IMR-90 (cell line): Measurements from ENCODE around the gene AP2A1. TPM values are rescaled to one million over a fixed set of nuclear protein-coding genes. Genes with fewer than 3 reads are reported as not detected.

Experiments used
- ATAC-seq: fragments of 200-7000 bp; cut with Tn5 transposase; 2 replicates; pipeline ENCODE4 v1.9.1; 2020; ENCODE audit warnings: low read depth, mild to moderate bottlenecking, moderate library complexity
- BruUV-seq: library from RNA; stranded (reverse); fragments of 400-500 nt; replicated peaks from 2 replicates; lab custom pipeline; 2021; lab: Mats Ljungman, UMichigan
- CTCF ChIA-PET: fragments of 300-600 bp; formaldehyde crosslinking; extraction: SDS; loops from one replicate; lab custom pipeline; 2021; ENCODE audit warnings: antibody characterized with exemption; lab: Yijun Ruan, JAX
- POLR2A ChIA-PET: fragments of 300-600 bp; sonication (Branson Sonifier 250); formaldehyde crosslinking; loops from one replicate; lab custom pipeline; 2022; ENCODE audit warnings: antibody characterized with exemption; ENCODE audit not compliant: unreplicated experiment; lab: Charles Lee
- DNase-seq: peaks from one replicate; pipeline ENCODE4 v3.0.0; 2013
- H2AFZ ChIP-seq: replicated peaks from 2 replicates; pipeline ENCODE3; 2013; ENCODE audit warnings: low read length, mild to moderate bottlenecking; ENCODE audit not compliant: poor library complexity
- H2AK5ac ChIP-seq: 2 replicates; pipeline ENCODE4 v1.6.1; 2013; ENCODE audit warnings: low read depth, low read length, inconsistent platforms
- H2AK9ac ChIP-seq: replicated peaks from 2 replicates; pipeline ENCODE3; 2013; ENCODE audit warnings: mild to moderate bottlenecking, low read depth, low read length, moderate library complexity; ENCODE audit not compliant: poor library complexity
- H2BK120ac ChIP-seq: 2 replicates; pipeline ENCODE4 v1.6.1; 2013; ENCODE audit warnings: low read depth, low read length, inconsistent platforms
- H2BK15ac ChIP-seq: 3 replicates; pipeline ENCODE4 v1.6.1; 2013; ENCODE audit warnings: low read depth, low read length, inconsistent platforms
- H2BK20ac ChIP-seq: 2 replicates; pipeline ENCODE4 v1.6.1; 2013; ENCODE audit warnings: low read depth, mild to moderate bottlenecking, inconsistent platforms, low read length, moderate library complexity
- H2BK5ac ChIP-seq: 2 replicates; pipeline ENCODE4 v1.6.1; 2013; ENCODE audit warnings: mild to moderate bottlenecking, low read depth, low read length, inconsistent platforms; ENCODE audit not compliant: poor library complexity, severe bottlenecking
- H3K14ac ChIP-seq: replicated peaks from 2 replicates; pipeline ENCODE4 v1.6.1; 2013; ENCODE audit warnings: low read depth, low read length, inconsistent platforms
- H3K18ac ChIP-seq: 2 replicates; pipeline ENCODE4 v1.6.1; 2013; ENCODE audit warnings: low read depth, low read length, control low read depth
- H3K23ac ChIP-seq: 2 replicates; pipeline ENCODE4 v1.6.1; 2013; ENCODE audit warnings: low read depth, low read length, inconsistent platforms
- H3K27ac ChIP-seq: 2 replicates; pipeline ENCODE4 v1.5.1; 2013; ENCODE audit warnings: mild to moderate bottlenecking, control low read depth, low read length; ENCODE audit not compliant: insufficient read depth
- H3K27me3 ChIP-seq: 2 replicates; pipeline ENCODE4 v1.6.1; 2013; ENCODE audit warnings: low read length; ENCODE audit not compliant: control insufficient read depth, insufficient read depth
- H3K36me3 ChIP-seq: 2 replicates; pipeline ENCODE4 v1.6.1; 2013; ENCODE audit warnings: low read length, mixed read lengths; ENCODE audit not compliant: control insufficient read depth, insufficient read depth
- H3K4ac ChIP-seq: 2 replicates; pipeline ENCODE4 v1.6.1; 2013; ENCODE audit warnings: low read depth, low read length, inconsistent platforms
- H3K4me1 ChIP-seq: 2 replicates; pipeline ENCODE4 v1.6.1; 2013; ENCODE audit warnings: low read length, mixed read lengths; ENCODE audit not compliant: control insufficient read depth, insufficient read depth
- H3K4me2 ChIP-seq: 2 replicates; pipeline ENCODE4 v1.6.1; 2013; ENCODE audit warnings: low read depth, mild to moderate bottlenecking, control low read depth, low read length, moderate library complexity
- H3K4me3 ChIP-seq: 2 replicates; pipeline ENCODE4 v1.5.1; 2013; ENCODE audit warnings: low read depth, mild to moderate bottlenecking, control low read depth, low read length, moderate library complexity; ENCODE audit not compliant: insufficient read depth
- H3K56ac ChIP-seq: 2 replicates; pipeline ENCODE4 v1.6.1; 2013; ENCODE audit warnings: low read length, inconsistent platforms; ENCODE audit not compliant: insufficient read depth; ENCODE audit errors: extremely low read depth
- H3K79me1 ChIP-seq, 2 experiments: 2 replicates each; pipeline ENCODE4 v1.6.1; 2013; ENCODE audit warnings: low read length in 2 of 2, inconsistent platforms in 1 of 2, low read depth in 1 of 2
- H3K9ac ChIP-seq: 2 replicates; pipeline ENCODE4 v1.6.1; 2013; ENCODE audit warnings: low read depth, low read length, control low read depth
- H3K9me1 ChIP-seq: 2 replicates; pipeline ENCODE4 v1.6.1; 2013; ENCODE audit warnings: low read length, inconsistent platforms; ENCODE audit not compliant: insufficient read depth
- H3K9me3 ChIP-seq: 2 replicates; pipeline ENCODE4 v1.6.1; 2013; ENCODE audit warnings: low read length; ENCODE audit not compliant: control insufficient read depth, insufficient read depth
- H4K20me1 ChIP-seq: 2 replicates; pipeline ENCODE4 v1.6.1; 2013; ENCODE audit warnings: low read length, inconsistent platforms; ENCODE audit not compliant: insufficient read depth
- H4K5ac ChIP-seq: 2 replicates; pipeline ENCODE4 v1.6.1; 2013; ENCODE audit warnings: mild to moderate bottlenecking, low read depth, low read length, control low read depth
- H4K8ac ChIP-seq, 2 experiments: 2 replicates each; pipeline ENCODE4 v1.6.1; 2013; ENCODE audit warnings: low read depth in 2 of 2, low read length in 2 of 2, control low read depth in 1 of 2, inconsistent platforms in 1 of 2
- H4K91ac ChIP-seq: 2 replicates; pipeline ENCODE4 v1.6.1; 2013; ENCODE audit warnings: low read depth, low read length, inconsistent platforms; ENCODE audit not compliant: insufficient read depth
- BHLHE40 ChIP-seq: fragments of 150-350 bp; IDR thresholded peaks from 2 replicates; pipeline ENCODE4 v1.6.1; 2016; ENCODE audit warnings: mild to moderate bottlenecking, low read depth, low read length
- CEBPB ChIP-seq: IDR thresholded peaks from 2 replicates; pipeline ENCODE4 v1.6.1; 2012; ENCODE audit warnings: low read depth, low read length, improper control_type of control experiment
- CHD1 ChIP-seq: IDR thresholded peaks from 2 replicates; pipeline ENCODE4 v1.6.1; 2012; ENCODE audit warnings: low read depth, low read length, improper control_type of control experiment
- FOS ChIP-seq: fragments of 150-350 bp; IDR thresholded peaks from 2 replicates; pipeline ENCODE4 v1.6.1; 2016; ENCODE audit warnings: low read depth, low read length
- MAFK ChIP-seq: IDR thresholded peaks from 2 replicates; pipeline ENCODE4 v1.6.1; 2012; ENCODE audit warnings: low read depth, low read length, improper control_type of control experiment
- MAZ ChIP-seq: IDR thresholded peaks from 2 replicates; pipeline ENCODE4 v1.6.1; 2012; ENCODE audit warnings: low read depth, mild to moderate bottlenecking, low read length, improper control_type of control experiment, moderate library complexity, borderline replicate concordance
- MXI1 ChIP-seq: IDR thresholded peaks from 2 replicates; pipeline ENCODE4 v1.6.1; 2012; ENCODE audit warnings: low read depth, mild to moderate bottlenecking, low read length, moderate library complexity, borderline replicate concordance
- NFE2L2 ChIP-seq: fragments of 150-350 bp; IDR thresholded peaks from 2 replicates; pipeline ENCODE4 v1.6.1; 2016; ENCODE audit warnings: low read depth, mild to moderate bottlenecking, low read length
- RAD21 ChIP-seq: IDR thresholded peaks from 2 replicates; pipeline ENCODE4 v1.6.1; 2012; ENCODE audit warnings: low read length, improper control_type of control experiment
- RCOR1 ChIP-seq: IDR thresholded peaks from 2 replicates; pipeline ENCODE4 v1.6.1; 2012; ENCODE audit warnings: mild to moderate bottlenecking, low read length, improper control_type of control experiment; ENCODE audit not compliant: insufficient replicate concordance
- RFX5 ChIP-seq: IDR thresholded peaks from 2 replicates; pipeline ENCODE4 v1.8.0; 2012; ENCODE audit warnings: low read depth, mild to moderate bottlenecking, low read length, moderate library complexity
- SMC3 ChIP-seq: fragments of 150-350 bp; IDR thresholded peaks from 2 replicates; pipeline ENCODE4 v1.6.1; 2016; ENCODE audit warnings: low read depth, mild to moderate bottlenecking, antibody characterized with exemption, low read length, moderate library complexity
- USF2 ChIP-seq: fragments of 150-350 bp; IDR thresholded peaks from 2 replicates; pipeline ENCODE4 v1.6.1; 2017; ENCODE audit warnings: mild to moderate bottlenecking, antibody characterized with exemption, low read length, low read depth
- WGBS, 2 experiments: methylation state at CpG; one replicate each; pipeline versions ENCODE4 v1.1.5 to v1.1.7; 2013; ENCODE audit warnings: missing lambda C conversion rate in 2 of 2; ENCODE audit not compliant: insufficient read length in 1 of 2; ENCODE audit errors: extremely low coverage in 2 of 2; 5-methylcytosine and 5-hydroxymethylcytosine counted together
- dilution Hi-C: fragments of 300-500 bp; cut with HindIII; formaldehyde crosslinking; loops from one replicate; pipeline ENCODE4 v1.14.3; 2018; ENCODE audit warnings: low sequenced_read_pairs; ENCODE audit not compliant: unreplicated experiment
- in situ Hi-C: fragments of 300-500 bp; cut with MboI; formaldehyde crosslinking; loops from 3 replicates; pipeline ENCODE4 v1.14.3; 2019; ENCODE audit warnings: low sequenced_read_pairs, inconsistent platforms, mixed read lengths
- intact Hi-C: fragments of 100-400 bp; cut with micrococcal nuclease; formaldehyde crosslinking; loops from 2 replicates; pipeline ENCODE4 v1.10.0; 2022
- polyA plus RNA-seq, 3 experiments: library from polyadenylated mRNA; depleted of rRNA; stranded (reverse); fragments of >200 nt; gene quantifications; 2 replicates each; pipeline ENCODE4 v1.2.3, GENCODE V29; 2012; ENCODE audit warnings: low replicate concordance in 1 of 3
- total RNA-seq: library from RNA; depleted of rRNA; stranded (reverse); fragments of >200 nt; gene quantifications from 2 replicates; pipeline ENCODE4 v1.2.3, GENCODE V29; 2012
- TF ChIP-seq, protein P1 (sequence below): fragments of 150-350 bp; IDR thresholded peaks from 2 replicates; pipeline ENCODE4 v1.6.1; 2016; ENCODE audit warnings: low read depth, mild to moderate bottlenecking, low read length, moderate library complexity, borderline replicate concordance
- TF ChIP-seq, protein P2 (sequence below): conservative IDR thresholded peaks from 2 replicates; pipeline ENCODE4 v1.5.1; 2012; ENCODE audit warnings: mild to moderate bottlenecking, low read depth, low read length, improper control_type of control experiment

AP2A1 gene
- total and polyA plus RNA-seq, 2 of the 4 experiments (the other 2 are of a cell fraction) = 40.7 to 122 TPM

- Histone ChIP-seq H3K9me1 (peaks cover 17% of the 10 kb centered on the region), H3K36me3 (peaks cover 7% of the 10 kb centered on the region; the same call in 1 of the 2 replicates), H4K5ac (no peak overlapping the region), H4K8ac (no peak overlapping the region), H3K14ac (no peak overlapping the region), H2BK120ac (no peak overlapping the region), H3K18ac (no peak overlapping the region), H3K4me1 (peaks cover 5% of the 10 kb centered on the region), H2BK5ac (no peak overlapping the region), H3K79me1 (peaks cover 5 to 21% of the 10 kb centered on the region in 2 experiments; a peak in 2 of 4 replicates), H2BK15ac (no peak overlapping the region), H3K9ac (no peak overlapping the region), H4K20me1 (no peaks in the 10 kb centered on the region), H2AK5ac (no peak overlapping the region), H2AFZ (no peak overlapping the region), H2AK9ac (peak overlapping the region; percentile 72), H3K4ac (no peak overlapping the region), H3K56ac (no peak overlapping the region), H3K27ac (no peak overlapping the region), H3K9me3 (no peaks in the 10 kb centered on the region), H3K27me3 (no peaks in the 10 kb centered on the region), H3K4me2 (no peak overlapping the region), H2BK20ac (no peak overlapping the region), H3K4me3 (no peak overlapping the region), H3K23ac (no peak overlapping the region), H4K91ac (no peak overlapping the region)
- ChIA-PET CTCF (no interaction called here), POLR2A (no interaction called here)
- DNase-seq (no peak), ATAC-seq (no peak)
- intact Hi-C loops = loop anchor here (10.0 kb wide), 1 partner anchor 97 kb away; no protein-coding TSS in a partner anchor
- WGBS, 2 experiments = no CpG with 5 or more reads among the region's 6 CpGs
- TF ChIP-seq MAZ (no peak), CHD1 (no peak), RCOR1 (no peak), NFE2L2 (no peak), MXI1 (no peak), CEBPB (no peak), FOS (no peak), USF2 (no peak), RFX5 (no peak), RAD21 (no peak), SMC3 (no peak), MAFK (no peak), BHLHE40 (no peak)
- TF ChIP-seq, protein P1, sequence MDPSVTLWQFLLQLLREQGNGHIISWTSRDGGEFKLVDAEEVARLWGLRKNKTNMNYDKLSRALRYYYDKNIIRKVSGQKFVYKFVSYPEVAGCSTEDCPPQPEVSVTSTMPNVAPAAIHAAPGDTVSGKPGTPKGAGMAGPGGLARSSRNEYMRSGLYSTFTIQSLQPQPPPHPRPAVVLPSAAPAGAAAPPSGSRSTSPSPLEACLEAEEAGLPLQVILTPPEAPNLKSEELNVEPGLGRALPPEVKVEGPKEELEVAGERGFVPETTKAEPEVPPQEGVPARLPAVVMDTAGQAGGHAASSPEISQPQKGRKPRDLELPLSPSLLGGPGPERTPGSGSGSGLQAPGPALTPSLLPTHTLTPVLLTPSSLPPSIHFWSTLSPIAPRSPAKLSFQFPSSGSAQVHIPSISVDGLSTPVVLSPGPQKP = no peak
- TF ChIP-seq, protein P2, sequence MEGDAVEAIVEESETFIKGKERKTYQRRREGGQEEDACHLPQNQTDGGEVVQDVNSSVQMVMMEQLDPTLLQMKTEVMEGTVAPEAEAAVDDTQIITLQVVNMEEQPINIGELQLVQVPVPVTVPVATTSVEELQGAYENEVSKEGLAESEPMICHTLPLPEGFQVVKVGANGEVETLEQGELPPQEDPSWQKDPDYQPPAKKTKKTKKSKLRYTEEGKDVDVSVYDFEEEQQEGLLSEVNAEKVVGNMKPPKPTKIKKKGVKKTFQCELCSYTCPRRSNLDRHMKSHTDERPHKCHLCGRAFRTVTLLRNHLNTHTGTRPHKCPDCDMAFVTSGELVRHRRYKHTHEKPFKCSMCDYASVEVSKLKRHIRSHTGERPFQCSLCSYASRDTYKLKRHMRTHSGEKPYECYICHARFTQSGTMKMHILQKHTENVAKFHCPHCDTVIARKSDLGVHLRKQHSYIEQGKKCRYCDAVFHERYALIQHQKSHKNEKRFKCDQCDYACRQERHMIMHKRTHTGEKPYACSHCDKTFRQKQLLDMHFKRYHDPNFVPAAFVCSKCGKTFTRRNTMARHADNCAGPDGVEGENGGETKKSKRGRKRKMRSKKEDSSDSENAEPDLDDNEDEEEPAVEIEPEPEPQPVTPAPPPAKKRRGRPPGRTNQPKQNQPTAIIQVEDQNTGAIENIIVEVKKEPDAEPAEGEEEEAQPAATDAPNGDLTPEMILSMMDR = no peak
- dilution Hi-C loops = no loop called here
- BruUV-seq = no TSS peak
- in situ Hi-C loops = no loop called here
Observed at GRCh38 chr19:49811328-49811727, 44.5 kb downstream of the AP2A1 start.
